H1 (cell line): ENCODE results near the gene RIN1. TPM values are rescaled to one million over a fixed set of nuclear protein-coding genes. Genes with fewer than 3 reads are reported as not detected.

Experiments
- CTCF ChIA-PET: fragments of 300-600 bp; sonication (Branson Sonifier 250); formaldehyde crosslinking; loops from one replicate; lab custom pipeline; 2021; ENCODE audit not compliant: partially characterized antibody; lab: Charles Lee
- POLR2A ChIA-PET: fragments of 300-600 bp; sonication (Branson Sonifier 250); formaldehyde crosslinking; loops from one replicate; lab custom pipeline; 2021; ENCODE audit warnings: inconsistent platforms; ENCODE audit not compliant: partially characterized antibody; lab: Charles Lee
- DNase-seq, 2 experiments: peaks; one replicate each; pipeline versions ENCODE4 v3.0.0 to v3.0.0-alpha.2; 2010 to 2022; ENCODE audit warnings: low spot score in 2 of 2, low read depth in 1 of 2, mixed read lengths in 1 of 2
- FAIRE-seq: peaks from 2 replicates; lab custom pipeline; 2011; peaks lifted over from hg19 to GRCh38; lab: Jason Lieb, UNC
- H2AFZ ChIP-seq: 2 replicates; pipeline ENCODE4 v1.8.1; 2012; ENCODE audit warnings: low read length, inconsistent platforms
- H2AK5ac ChIP-seq: 2 replicates; pipeline ENCODE4 v1.6.1; 2013; ENCODE audit warnings: low read depth, low read length
- H2BK120ac ChIP-seq: replicated peaks from 2 replicates; pipeline ENCODE3; 2013; ENCODE audit warnings: low read depth, low read length, inconsistent platforms
- H2BK12ac ChIP-seq: 2 replicates; pipeline ENCODE4 v1.6.1; 2013; ENCODE audit warnings: low read depth, low read length
- H2BK15ac ChIP-seq: 2 replicates; pipeline ENCODE4 v1.6.1; 2013; ENCODE audit warnings: low read length
- H2BK20ac ChIP-seq: 2 replicates; pipeline ENCODE4 v1.6.1; 2013; ENCODE audit warnings: low read length
- H2BK5ac ChIP-seq: 2 replicates; pipeline ENCODE4 v1.6.1; 2013; ENCODE audit warnings: low read depth, low read length
- H3K14ac ChIP-seq: 2 replicates; pipeline ENCODE4 v1.6.1; 2013; ENCODE audit warnings: inconsistent platforms; ENCODE audit not compliant: insufficient read length
- H3K18ac ChIP-seq: 2 replicates; pipeline ENCODE4 v1.6.1; 2013; ENCODE audit warnings: low read length; ENCODE audit errors: extremely low read depth
- H3K23ac ChIP-seq: 2 replicates; pipeline ENCODE4 v1.6.1; 2013; ENCODE audit warnings: inconsistent platforms; ENCODE audit not compliant: insufficient read length
- H3K23me2 ChIP-seq: 2 replicates; pipeline ENCODE4 v1.6.1; 2013; ENCODE audit warnings: low read depth, low read length
- H3K27ac ChIP-seq: 2 replicates; pipeline ENCODE4 v1.6.1; 2011; ENCODE audit warnings: low read depth, low read length, inconsistent platforms
- H3K27me3 ChIP-seq, 4 experiments: replicated peaks in 1 of 4; 1 replicate in 1 of 4; 2 replicates in 3 of 4; pipeline versions ENCODE4 v1.6.1 to v1.8.1; 2011 to 2013; ENCODE audit warnings: low read length in 3 of 4, mild to moderate bottlenecking in 3 of 4, inconsistent platforms in 2 of 4, mixed read lengths in 2 of 4, moderate library complexity in 1 of 4; ENCODE audit not compliant: control insufficient read depth in 3 of 4, insufficient read depth in 3 of 4; ENCODE audit errors: extremely low read depth in 1 of 4
- H3K36me3 ChIP-seq, 4 experiments: 2 replicates each; pipeline versions ENCODE4 v1.6.1 to v1.8.1; 2011 to 2013; ENCODE audit warnings: mild to moderate bottlenecking in 4 of 4, low read length in 3 of 4, moderate library complexity in 2 of 4, control low read depth in 1 of 4, inconsistent platforms in 1 of 4; ENCODE audit not compliant: insufficient read depth in 4 of 4, control insufficient read depth in 2 of 4
- H3K4ac ChIP-seq: replicated peaks from 2 replicates; pipeline ENCODE3; 2013; ENCODE audit warnings: low read length, low read depth, mixed read lengths, inconsistent platforms; ENCODE audit not compliant: insufficient read length
- H3K4me1 ChIP-seq, 4 experiments: replicated peaks in 1 of 4; 1 replicate in 1 of 4; 2 replicates in 3 of 4; pipeline versions ENCODE4 v1.6.1 to v1.8.1; 2011 to 2013; ENCODE audit warnings: low read length in 3 of 4, inconsistent platforms in 2 of 4, mixed read lengths in 1 of 4; ENCODE audit not compliant: insufficient read depth in 4 of 4, control insufficient read depth in 3 of 4
- H3K4me2 ChIP-seq, 2 experiments: 2 replicates each; pipeline versions ENCODE4 v1.6.1 to v1.8.1; 2011 to 2013; ENCODE audit warnings: low read depth in 2 of 2, low read length in 2 of 2, control low read depth in 1 of 2, inconsistent platforms in 1 of 2, mild to moderate bottlenecking in 1 of 2; ENCODE audit not compliant: insufficient read depth in 1 of 2
- H3K4me3 ChIP-seq, 4 experiments: fragments of 200-600, 300-600 bp in 1 of 4; sonication (generic), shearing (Covaris generic), sonication (Bioruptor Twin) in 1 of 4; 2 replicates each; pipeline versions ENCODE4 v1.5.1 to v1.8.1; 2011 to 2016; ENCODE audit warnings: low read length in 4 of 4, low read depth in 3 of 4, control low read depth in 2 of 4, inconsistent platforms in 2 of 4, mild to moderate bottlenecking in 2 of 4, mixed read lengths in 1 of 4, moderate library complexity in 1 of 4; ENCODE audit not compliant: insufficient read depth in 2 of 4; ENCODE audit errors: extremely low read depth in 1 of 4
- H3K56ac ChIP-seq: replicated peaks from 2 replicates; pipeline ENCODE3; 2013; ENCODE audit warnings: low read depth, mild to moderate bottlenecking, mixed read lengths, low read length, inconsistent platforms; ENCODE audit not compliant: insufficient read length
- H3K79me1 ChIP-seq: 2 replicates; pipeline ENCODE4 v1.6.1; 2013; ENCODE audit warnings: low read depth, low read length, control low read depth
- H3K79me2 ChIP-seq, 2 experiments: 2 replicates each; pipeline versions ENCODE4 v1.6.1 to v1.8.1; 2012 to 2013; ENCODE audit warnings: low read length in 2 of 2, mild to moderate bottlenecking in 2 of 2, inconsistent platforms in 1 of 2; ENCODE audit not compliant: insufficient read depth in 2 of 2, control insufficient read depth in 1 of 2
- H3K9ac ChIP-seq, 4 experiments: replicated peaks in 1 of 4; 1 replicate in 1 of 4; 2 replicates in 3 of 4; pipeline versions ENCODE4 v1.6.1 to v1.8.1; 2011 to 2013; ENCODE audit warnings: low read depth in 3 of 4, low read length in 3 of 4, control low read depth in 2 of 4, mild to moderate bottlenecking in 2 of 4, moderate library complexity in 2 of 4, inconsistent platforms in 1 of 4; ENCODE audit errors: extremely low read depth in 1 of 4
- H3K9me3 ChIP-seq, 2 experiments: 2 replicates each; pipeline versions ENCODE4 v1.6.1 to v1.8.1; 2012 to 2013; ENCODE audit warnings: mild to moderate bottlenecking in 2 of 2, moderate library complexity in 2 of 2, control low read depth in 1 of 2, inconsistent platforms in 1 of 2, low read depth in 1 of 2, low read length in 1 of 2, mixed read lengths in 1 of 2; ENCODE audit not compliant: insufficient read depth in 2 of 2
- H4K20me1 ChIP-seq, 2 experiments: replicated peaks in 1 of 2; 2 replicates each; pipeline versions ENCODE3 to v1.8.1; 2011 to 2013; ENCODE audit warnings: inconsistent platforms in 2 of 2, low read length in 2 of 2, mild to moderate bottlenecking in 1 of 2; ENCODE audit not compliant: insufficient read depth in 2 of 2, control insufficient read depth in 1 of 2
- H4K5ac ChIP-seq: 2 replicates; pipeline ENCODE4 v1.6.1; 2013; ENCODE audit warnings: low read length, low read depth, mixed read lengths, inconsistent platforms; ENCODE audit not compliant: insufficient read length
- H4K8ac ChIP-seq: 2 replicates; pipeline ENCODE4 v1.8.0; 2013; ENCODE audit warnings: mild to moderate bottlenecking, moderate library complexity, low read length, inconsistent platforms; ENCODE audit not compliant: insufficient read depth; ENCODE audit errors: extremely low read depth
- H4K91ac ChIP-seq: replicated peaks from 2 replicates; pipeline ENCODE3; 2013; ENCODE audit warnings: low read length, mixed read lengths, inconsistent platforms; ENCODE audit not compliant: insufficient read length
- BRCA1 ChIP-seq: IDR thresholded peaks from 2 replicates; pipeline ENCODE4 v1.6.1; 2012; ENCODE audit warnings: low read depth, low read length, improper control_type of control experiment
- CHD1 ChIP-seq: IDR thresholded peaks from 2 replicates; pipeline ENCODE4 v1.6.1; 2012; ENCODE audit warnings: low read depth, low read length, improper control_type of control experiment
- CHD2 ChIP-seq: IDR thresholded peaks from 2 replicates; pipeline ENCODE4 v1.6.1; 2012; ENCODE audit warnings: low read length, improper control_type of control experiment
- FOSL1 ChIP-seq: IDR thresholded peaks from 2 replicates; pipeline ENCODE4 v1.6.1; 2011; ENCODE audit warnings: mild to moderate bottlenecking, low read depth, low read length, moderate library complexity; ENCODE audit not compliant: insufficient read depth
- JUND ChIP-seq: IDR thresholded peaks from 2 replicates; pipeline ENCODE4 v1.6.1; 2011; ENCODE audit warnings: mild to moderate bottlenecking, improper control_type of control experiment, low read length
- KDM1A ChIP-seq: fragments of 200-600, 300-600 bp; sonication (generic); IDR thresholded peaks from 2 replicates; pipeline ENCODE4 v1.7.1; 2016; ENCODE audit warnings: mild to moderate bottlenecking, low read length, borderline replicate concordance
- SIRT6 ChIP-seq: IDR thresholded peaks from one replicate; pipeline ENCODE4 v1.7.1; 2012; ENCODE audit warnings: low read length, inconsistent platforms
- SP1 ChIP-seq: IDR thresholded peaks from 2 replicates; pipeline ENCODE4 v1.6.1; 2011; ENCODE audit warnings: low read depth, low read length
- SUZ12 ChIP-seq: fragments of 200-600 bp; sonication (generic); IDR thresholded peaks from 2 replicates; pipeline ENCODE4 v1.6.1; 2012; ENCODE audit warnings: mild to moderate bottlenecking, inconsistent platforms, low read length, moderate library complexity, mixed read lengths
- YY1 ChIP-seq: IDR thresholded peaks from 2 replicates; pipeline ENCODE4 v1.6.1; 2011; ENCODE audit warnings: low read depth, mild to moderate bottlenecking, low read length
- WGBS, 2 experiments: shearing (Covaris generic) in 1 of 2; methylation state at CpG; one replicate each; pipeline versions ENCODE4 v1.1.6 to v1.1.7; 2013 to 2015; ENCODE audit warnings: low lambda C conversion rate in 2 of 2, mixed read lengths in 2 of 2, inconsistent platforms in 1 of 2, low coverage in 1 of 2, missing lambda C conversion rate in 1 of 2; ENCODE audit not compliant: insufficient replicate concordance in 2 of 2, insufficient coverage in 1 of 2, insufficient read length in 1 of 2; ENCODE audit errors: extremely low coverage in 1 of 2, missing lambda C conversion rate in 1 of 2; 5-methylcytosine and 5-hydroxymethylcytosine counted together
- polyA plus RNA-seq, 7 experiments: library from polyadenylated mRNA; depleted of rRNA in 3 of 7; stranded (reverse) in 5 of 7; unstranded in 2 of 7; fragments of >200 nt in 5 of 7; fragments of 200-250 nt in 2 of 7; gene quantifications; 1 replicate in 5 of 7; 2 replicates in 1 of 7; 4 replicates in 1 of 7; pipeline versions ENCODE4 v1.2.1 to v1.2.3, GENCODE V29; 2011 to 2013; ENCODE audit warnings: missing spikeins in 2 of 7, mixed read lengths in 2 of 7
- total RNA-seq: library from RNA; stranded (reverse); fragmentation: NEBNext Ultra II Directional; extraction: Animal tissue kit (Norgen Biotek cat#: 25700); gene quantifications from 2 replicates; pipeline ENCODE4 v1.2.1, GENCODE V29; 2021
- TF ChIP-seq, protein P1 (sequence below), 3 experiments: IDR thresholded peaks; 1 replicate in 2 of 3; 2 replicates in 1 of 3; pipeline versions ENCODE4 v1.5.1 to v1.6.1; 2011; ENCODE audit warnings: low read length in 3 of 3, mild to moderate bottlenecking in 3 of 3, inconsistent platforms in 2 of 3, low read depth in 1 of 3, moderate library complexity in 1 of 3; ENCODE audit not compliant: insufficient read depth in 1 of 3; ENCODE audit errors: control extremely low read depth in 1 of 3

The RIN1 gene
- total and polyA plus RNA-seq, 2 of the 8 experiments (the other 6 are each of a cell fraction or from before 2014, with no cell fraction given) = 2.5 to 5.4 TPM

DNA sequence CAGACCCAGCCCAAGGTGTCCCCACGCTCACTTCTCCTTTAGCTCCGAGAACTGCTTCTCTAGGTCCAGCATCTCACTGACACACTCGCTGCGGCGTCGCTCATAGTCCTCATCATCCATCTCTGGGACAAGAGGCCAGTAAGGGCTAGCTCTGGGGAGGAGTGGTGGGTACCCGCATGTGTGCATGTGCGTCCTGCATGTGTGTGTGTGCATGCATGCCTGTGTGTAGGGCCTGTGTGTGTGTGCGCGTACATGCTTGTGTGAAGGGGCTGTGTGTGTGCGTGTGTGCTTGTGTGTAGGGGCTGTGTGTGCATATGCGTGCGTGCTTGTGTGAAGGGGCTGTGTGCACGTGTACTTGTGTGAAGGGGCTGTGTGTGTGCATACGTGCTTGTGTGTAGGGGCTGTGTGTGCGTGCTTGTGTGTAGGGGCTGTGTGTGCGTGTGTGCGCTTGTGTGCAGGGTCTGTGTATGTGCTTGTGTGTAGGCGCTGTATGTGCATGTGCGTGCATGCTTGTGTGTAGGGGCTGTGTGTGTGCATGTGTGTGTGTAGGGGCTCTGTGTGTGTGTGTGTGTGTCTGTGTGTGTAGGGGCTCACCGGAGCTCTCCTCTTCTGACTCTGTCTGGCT, 5.4 kb upstream of the RIN1 start:
- Histone ChIP-seq H3K9me3 (no peaks in the 10 kb centered on the region), H4K91ac (peak overlapping the region; percentile 44), H3K4me1 (peaks cover 0 to 11% (median 9%) of the 10 kb centered on the region in 4 experiments; a peak in 6 of 7 replicates), H3K36me3 (peaks cover 6 to 12% (median 9%) of the 10 kb centered on the region in 4 experiments; a peak in 4 of 8 replicates), H4K8ac (no peak overlapping the region), H3K14ac (no peak overlapping the region), H3K27ac (no peak overlapping the region), H2BK5ac (no peak overlapping the region; the same call in 1 of the 2 replicates), H3K23me2 (peaks cover 9% of the 10 kb centered on the region; the same call in 1 of the 2 replicates), H3K23ac (no peak overlapping the region), H2AK5ac (no peak overlapping the region), H3K4ac (no peak overlapping the region), H4K5ac (no peak overlapping the region), H2BK12ac (no peak overlapping the region), H2AFZ (no peak overlapping the region), H3K79me1 (peaks cover 3% of the 10 kb centered on the region), H3K4me2 (no peak overlapping the region), H4K20me1 (peaks cover 3 to 8% of the 10 kb centered on the region in 2 experiments), H2BK120ac (no peak overlapping the region), H3K56ac (no peak overlapping the region), H3K79me2 (peaks cover 0 to 14% of the 10 kb centered on the region in 2 experiments; a peak in 2 of 4 replicates), H3K4me3 (no peak overlapping the region), H3K27me3 (no peaks in the 10 kb centered on the region; a peak in 2 of 7 replicates), H3K18ac (no peak overlapping the region), H3K9ac (0 out of 7 replicates have a peak overlapping the region, but pooled peaks of 1 of the 4 experiments have one; percentile 13), H2BK20ac (no peak overlapping the region), H2BK15ac (no peak overlapping the region)
- POLR2A ChIA-PET = interaction anchor here (1.0 to 28.7 kb wide), 6 partner anchors 9 to 59 kb away, joined by 3 to 487 read pairs (median 3); partner anchors contain the start of genes SLC29A2 and YIF1A
- CTCF ChIA-PET = interaction anchor here (0.7 to 4.6 kb wide), 10 partner anchors 12 to 119 kb away, joined by 3 to 55 read pairs (median 4); partner anchors contain the start of genes CD248, TMEM151A and YIF1A
- DNase-seq (no peak), FAIRE-seq (no peak)
- 96% methylated on average over 20 of the region's 21 CpGs; no CpG with 5 or more reads in 1 of the 2 experiments for WGBS, 2 experiments
- TF ChIP-seq FOSL1 (no peak), CHD1 (no peak), CHD2 (no peak), JUND (no peak), SUZ12 (no peak), SIRT6 (no peak), KDM1A (no peak), BRCA1 (no peak), YY1 (no peak), SP1 (no peak)
- TF ChIP-seq, protein P1, sequence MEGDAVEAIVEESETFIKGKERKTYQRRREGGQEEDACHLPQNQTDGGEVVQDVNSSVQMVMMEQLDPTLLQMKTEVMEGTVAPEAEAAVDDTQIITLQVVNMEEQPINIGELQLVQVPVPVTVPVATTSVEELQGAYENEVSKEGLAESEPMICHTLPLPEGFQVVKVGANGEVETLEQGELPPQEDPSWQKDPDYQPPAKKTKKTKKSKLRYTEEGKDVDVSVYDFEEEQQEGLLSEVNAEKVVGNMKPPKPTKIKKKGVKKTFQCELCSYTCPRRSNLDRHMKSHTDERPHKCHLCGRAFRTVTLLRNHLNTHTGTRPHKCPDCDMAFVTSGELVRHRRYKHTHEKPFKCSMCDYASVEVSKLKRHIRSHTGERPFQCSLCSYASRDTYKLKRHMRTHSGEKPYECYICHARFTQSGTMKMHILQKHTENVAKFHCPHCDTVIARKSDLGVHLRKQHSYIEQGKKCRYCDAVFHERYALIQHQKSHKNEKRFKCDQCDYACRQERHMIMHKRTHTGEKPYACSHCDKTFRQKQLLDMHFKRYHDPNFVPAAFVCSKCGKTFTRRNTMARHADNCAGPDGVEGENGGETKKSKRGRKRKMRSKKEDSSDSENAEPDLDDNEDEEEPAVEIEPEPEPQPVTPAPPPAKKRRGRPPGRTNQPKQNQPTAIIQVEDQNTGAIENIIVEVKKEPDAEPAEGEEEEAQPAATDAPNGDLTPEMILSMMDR (IDR thresholded peaks at IDR 0.05; ENCODE audit: control extremely low read depth in 1 of 3, insufficient read depth in 1 of 3, low read depth in 1 of 3, low read length in 3 of 3) = no peak
